Femur (tissue), 1 donor: ENCODE measurements around the gene FGD2.

Experiments used
- DNase-seq: peaks from one replicate; pipeline ENCODE4 v3.0.0-alpha.2; 2017

The FGD2 gene, protein sequence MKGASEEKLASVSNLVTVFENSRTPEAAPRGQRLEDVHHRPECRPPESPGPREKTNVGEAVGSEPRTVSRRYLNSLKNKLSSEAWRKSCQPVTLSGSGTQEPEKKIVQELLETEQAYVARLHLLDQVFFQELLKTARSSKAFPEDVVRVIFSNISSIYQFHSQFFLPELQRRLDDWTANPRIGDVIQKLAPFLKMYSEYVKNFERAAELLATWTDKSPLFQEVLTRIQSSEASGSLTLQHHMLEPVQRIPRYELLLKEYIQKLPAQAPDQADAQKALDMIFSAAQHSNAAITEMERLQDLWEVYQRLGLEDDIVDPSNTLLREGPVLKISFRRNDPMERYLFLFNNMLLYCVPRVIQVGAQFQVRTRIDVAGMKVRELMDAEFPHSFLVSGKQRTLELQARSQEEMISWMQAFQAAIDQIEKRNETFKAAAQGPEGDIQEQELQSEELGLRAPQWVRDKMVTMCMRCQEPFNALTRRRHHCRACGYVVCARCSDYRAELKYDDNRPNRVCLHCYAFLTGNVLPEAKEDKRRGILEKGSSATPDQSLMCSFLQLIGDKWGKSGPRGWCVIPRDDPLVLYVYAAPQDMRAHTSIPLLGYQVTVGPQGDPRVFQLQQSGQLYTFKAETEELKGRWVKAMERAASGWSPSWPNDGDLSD

GRCh38 chr6:37005061-37005810 is at the start of gene FGD2:
TSS of gene FGD2 (plus strand) at chr6:37005655. CDS start at chr6:37005818, 163 bp downstream.
- no peak for DNase-seq

DNA sequence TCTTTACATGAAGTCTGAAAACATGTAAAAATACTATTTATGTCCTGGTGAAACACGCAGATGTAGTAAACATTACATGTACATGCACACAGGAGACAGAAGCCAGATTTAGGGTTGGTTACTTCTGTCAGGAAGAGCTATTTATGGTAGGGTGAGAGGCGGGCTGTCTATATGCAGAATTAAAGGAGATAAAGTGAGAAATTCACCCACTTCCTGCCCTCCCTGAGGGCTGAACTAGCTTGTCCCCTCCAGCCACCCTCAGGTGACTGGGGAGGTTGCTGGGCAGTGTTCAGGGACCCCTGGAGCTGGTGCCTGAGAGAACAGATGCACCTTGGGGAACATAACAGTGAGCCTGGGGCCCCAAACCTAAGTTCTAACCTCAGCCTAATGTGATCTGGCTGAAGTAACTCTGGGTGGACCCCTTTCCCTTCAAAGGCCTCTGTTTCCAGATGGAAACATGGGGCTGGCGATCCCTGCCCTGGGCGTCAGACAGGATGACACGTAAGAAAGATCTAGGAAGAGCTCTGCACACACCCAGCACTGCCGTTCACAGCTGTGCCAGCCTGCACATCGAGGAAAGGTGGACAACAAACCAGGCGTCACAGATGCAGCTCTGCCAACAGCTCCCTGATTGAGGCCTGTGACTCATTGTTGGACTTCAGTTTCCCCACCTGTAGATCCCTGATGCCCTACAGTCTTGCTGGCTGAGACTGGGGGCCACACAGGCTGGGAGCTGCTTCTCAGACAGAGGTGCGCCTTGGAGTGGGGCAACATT is 49.6 kb upstream of the FGD2 start:
- no peak for DNase-seq

GRCh38 chr6:36956446-36956820 is 49.0 kb upstream of the FGD2 start:
- DNase-seq = no peak

DNA sequence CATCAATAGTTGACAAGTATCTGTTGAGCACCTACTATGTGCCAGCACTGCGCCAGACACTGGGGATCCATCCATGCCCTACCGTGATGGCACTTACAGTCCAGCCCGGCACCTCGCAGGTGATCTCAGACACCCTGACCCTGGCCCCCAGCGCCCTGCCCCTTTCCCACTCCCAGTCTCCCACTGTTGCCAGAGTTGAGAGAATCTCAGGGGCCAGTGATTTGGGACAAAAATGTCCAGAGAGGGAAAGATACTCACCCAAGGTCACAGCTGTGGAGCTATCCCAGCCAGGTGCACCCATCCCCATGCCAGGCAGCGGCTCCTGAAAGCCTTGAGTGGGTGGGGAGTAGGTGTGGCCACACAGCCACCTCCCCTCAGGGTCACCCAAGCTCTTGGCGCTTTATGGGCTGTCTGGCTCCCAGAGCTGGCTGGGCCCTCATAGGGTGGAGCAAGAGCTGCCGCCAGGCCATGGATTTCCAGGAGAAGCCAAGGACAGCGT is 47.6 kb upstream of the FGD2 start:
- no peak for DNase-seq

DNA sequence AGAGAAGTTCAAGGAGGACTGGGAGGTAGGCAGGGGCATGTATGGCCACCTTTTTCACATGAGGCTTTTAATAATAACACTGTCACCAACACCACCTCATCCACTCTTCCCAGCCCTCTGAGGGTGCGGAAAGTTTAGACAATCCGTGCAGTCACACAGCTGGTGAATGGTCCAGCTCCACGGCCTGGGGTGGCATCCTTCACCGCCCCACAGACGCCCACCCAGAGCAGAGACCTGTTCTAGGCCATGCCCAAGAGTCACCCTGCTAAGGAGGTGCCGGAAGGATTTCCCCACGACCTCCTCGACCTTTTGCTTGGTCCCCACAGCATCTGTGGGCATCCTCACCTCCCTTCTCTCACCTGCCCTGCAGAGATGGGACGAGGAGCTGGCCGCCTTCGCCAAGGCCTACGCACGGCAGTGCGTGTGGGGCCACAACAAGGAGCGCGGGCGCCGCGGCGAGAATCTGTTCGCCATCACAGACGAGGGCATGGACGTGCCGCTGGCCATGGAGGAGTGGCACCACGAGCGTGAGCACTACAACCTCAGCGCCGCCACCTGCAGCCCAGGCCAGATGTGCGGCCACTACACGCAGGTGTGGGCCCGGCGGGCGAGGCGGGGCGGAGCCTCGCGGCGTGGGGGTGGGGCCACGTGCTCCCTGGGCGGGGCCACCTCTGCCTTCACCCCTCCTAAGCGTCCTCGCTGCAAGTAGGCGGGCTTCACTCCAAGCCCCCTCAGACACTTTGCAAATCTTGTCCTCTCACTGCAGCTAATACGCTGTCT is 46.5 kb upstream of the FGD2 start:
- DNase-seq = no peak

GRCh38 chr6:36959555-36960250 is 45.8 kb upstream of the FGD2 start:
- DNase-seq = no peak

DNA sequence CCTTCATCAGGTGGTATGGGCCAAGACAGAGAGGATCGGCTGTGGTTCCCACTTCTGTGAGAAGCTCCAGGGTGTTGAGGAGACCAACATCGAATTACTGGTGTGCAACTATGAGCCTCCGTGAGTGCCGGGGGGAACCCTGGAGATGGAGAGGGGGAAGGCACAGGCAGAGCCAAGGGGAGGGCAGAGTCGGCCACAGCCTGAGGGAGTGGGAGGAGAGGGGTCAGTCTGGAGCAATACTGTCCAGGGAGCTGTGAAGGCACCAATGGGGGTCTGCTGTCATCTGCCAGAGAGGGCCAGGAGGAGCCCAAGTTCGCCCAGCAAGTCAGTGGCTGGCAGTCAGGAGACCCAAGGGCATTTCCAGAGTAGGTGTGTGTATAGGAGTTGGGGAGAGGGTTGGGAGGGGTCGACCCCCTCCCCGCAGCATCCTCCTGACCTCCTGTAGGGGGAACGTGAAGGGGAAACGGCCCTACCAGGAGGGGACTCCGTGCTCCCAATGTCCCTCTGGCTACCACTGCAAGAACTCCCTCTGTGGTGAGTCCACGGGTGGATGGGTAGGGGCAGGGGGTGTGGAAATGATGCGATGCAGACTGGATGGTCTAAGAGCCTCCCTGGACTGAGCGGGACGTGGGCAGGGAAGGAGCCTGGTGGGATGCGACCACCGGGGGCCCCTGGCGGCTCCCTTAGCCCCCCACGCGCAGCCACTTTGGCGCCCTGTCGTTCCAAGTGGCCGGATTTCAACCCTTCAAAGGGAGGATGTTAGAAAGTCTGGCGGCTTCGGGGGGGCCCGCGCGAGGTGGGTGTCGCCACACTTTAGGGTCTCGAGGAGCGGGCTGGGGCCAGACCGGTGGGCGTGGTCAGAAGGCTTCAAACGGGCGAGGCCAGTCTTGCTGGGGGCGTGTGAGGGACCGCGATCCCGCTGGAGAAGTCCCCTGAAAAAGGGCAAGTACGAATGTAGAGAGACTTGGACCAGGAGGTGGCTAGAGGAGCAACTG is 43.7 kb upstream of the FGD2 start:
- no peak for DNase-seq

DNA sequence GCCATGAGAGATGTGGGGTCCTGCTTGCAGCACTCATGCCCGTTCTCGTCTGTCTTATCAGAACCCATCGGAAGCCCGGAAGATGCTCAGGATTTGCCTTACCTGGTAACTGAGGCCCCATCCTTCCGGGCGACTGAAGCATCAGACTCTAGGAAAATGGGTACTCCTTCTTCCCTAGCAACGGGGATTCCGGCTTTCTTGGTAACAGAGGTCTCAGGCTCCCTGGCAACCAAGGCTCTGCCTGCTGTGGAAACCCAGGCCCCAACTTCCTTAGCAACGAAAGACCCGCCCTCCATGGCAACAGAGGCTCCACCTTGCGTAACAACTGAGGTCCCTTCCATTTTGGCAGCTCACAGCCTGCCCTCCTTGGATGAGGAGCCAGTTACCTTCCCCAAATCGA is 42.6 kb upstream of the FGD2 start:
- DNase-seq = peak; percentile 79

GRCh38 chr6:36963451-36964290 is 41.8 kb upstream of the FGD2 start:
- no peak for DNase-seq

GRCh38 chr6:36964349-36964748 is 41.1 kb upstream of the FGD2 start:
- DNase-seq = no peak

GRCh38 chr6:36964908-36965307 is 40.5 kb upstream of the FGD2 start:
- no peak for DNase-seq

DNA sequence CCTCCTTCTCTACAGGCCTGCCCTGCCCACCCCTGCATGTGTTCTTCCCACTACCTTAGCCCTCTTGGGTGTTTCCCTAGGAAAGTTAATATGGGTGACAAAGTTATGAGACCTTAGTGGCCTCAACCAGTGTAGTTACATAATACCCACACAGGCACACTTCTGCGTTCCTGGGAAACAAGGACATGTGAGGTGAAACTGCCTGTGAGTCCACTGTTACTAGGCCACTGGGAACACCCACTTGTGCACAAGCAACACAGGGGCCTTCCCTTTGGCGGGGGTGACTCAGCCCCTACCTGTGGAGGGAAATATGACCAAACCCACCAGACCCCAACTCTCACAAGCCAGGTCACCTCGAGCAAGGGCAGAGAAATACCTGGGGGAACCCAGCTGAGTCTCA is 38.2 kb upstream of the FGD2 start:
- DNase-seq = no peak

- no peak for DNase-seq
Measured at GRCh38 chr6:36967757-36968156, 37.7 kb upstream of the FGD2 start.

- DNase-seq = no peak
Measured at GRCh38 chr6:36968266-36968977, 37.0 kb upstream of the FGD2 start.

DNA sequence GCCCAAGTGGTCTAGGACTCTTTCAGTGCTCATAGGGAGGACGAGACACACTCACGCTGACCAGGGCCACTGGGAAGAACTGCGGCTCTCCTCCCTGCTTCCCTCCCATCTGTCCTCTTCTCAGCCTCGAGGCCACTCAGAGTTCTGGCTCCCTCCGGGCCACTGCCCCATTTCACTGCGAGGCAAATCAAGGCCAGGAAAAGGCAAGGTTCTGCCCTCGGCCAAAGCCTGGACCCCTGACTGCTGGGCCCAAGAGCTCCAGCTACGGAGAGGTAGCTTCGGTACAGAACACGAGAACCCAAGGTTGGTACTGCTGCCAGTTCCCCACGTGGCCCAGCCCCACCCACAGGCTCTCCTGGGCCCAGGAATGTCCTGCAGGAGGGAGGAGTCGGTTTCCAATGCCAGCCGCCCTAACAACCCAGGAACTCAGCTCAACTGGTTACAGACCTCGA is 36.2 kb upstream of the FGD2 start:
- no peak for DNase-seq

DNA sequence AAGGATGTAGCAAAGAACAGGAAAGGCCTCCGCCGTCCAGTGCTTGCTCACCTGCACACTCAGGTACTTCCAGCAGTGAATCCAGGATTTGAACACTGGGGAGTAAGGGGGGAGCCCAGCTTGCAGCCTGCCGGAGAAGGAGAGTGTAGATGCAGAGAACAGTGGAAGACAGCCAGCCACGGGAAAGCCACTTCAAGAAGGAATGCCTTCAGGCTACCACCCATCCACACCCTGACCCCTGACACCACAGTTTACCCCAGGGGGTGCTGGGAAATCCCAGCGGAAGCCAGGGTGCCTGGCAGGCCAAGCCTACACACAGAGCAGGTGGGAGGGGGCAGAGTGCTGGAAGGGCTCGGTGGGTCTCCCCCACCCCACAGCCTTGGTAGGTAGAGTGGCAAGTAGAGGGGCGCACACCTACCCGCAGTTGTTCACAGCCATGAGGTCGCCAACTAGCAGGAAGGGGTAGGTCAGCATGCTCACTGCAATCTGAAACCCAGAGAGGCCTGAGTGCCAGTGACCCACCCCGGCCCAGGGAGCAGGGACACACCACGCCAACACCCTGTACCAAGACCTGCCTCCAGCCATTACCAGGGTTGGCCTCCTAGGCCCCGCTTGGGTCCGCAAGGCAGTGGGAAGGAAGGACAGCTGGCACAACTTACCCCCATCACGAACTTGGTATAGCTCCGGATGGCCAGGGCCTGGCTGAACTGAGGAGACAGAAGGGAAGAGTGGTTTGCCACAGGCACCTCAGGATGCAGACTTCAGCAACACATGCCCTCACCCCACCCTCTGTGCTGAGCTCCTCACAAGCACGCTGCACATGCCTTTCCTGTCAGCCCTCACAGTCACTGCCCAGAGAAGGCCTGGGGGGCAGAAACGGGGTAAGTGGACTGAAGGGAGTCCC is 35.2 kb upstream of the FGD2 start:
- no peak for DNase-seq
